Measurements from ENCODE around the gene SORD. TPM values are rescaled to one million over a fixed set of nuclear protein-coding genes. Genes with fewer than 3 reads are reported as not detected.
"Not testable (repeated sequence)": the region's sequence is repeated elsewhere in the genome, so short reads cannot be mapped to it uniquely, and the experiment has no call there.

Gene SORD
- polyA plus RNA-seq, 12 donors = 5.3 to 20.1 (median 6.5) TPM; not detected in 1

DNA sequence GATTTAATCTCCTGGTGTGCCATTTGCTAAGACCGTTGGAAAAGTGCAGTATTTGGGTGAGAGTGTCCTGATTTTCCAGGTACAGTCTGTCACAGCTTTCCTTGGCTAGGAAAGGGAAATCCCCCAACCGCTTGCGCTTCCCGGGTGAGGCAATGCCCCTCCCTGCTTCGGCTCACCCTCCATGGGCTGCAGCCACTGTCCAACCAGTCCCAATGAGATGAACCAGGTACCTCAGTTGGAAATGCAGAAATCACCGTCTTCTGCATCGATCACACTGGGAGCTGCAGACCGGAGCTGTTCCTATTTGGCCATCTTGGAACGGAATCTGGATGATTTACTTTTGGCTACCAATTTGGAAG is 2.1 kb upstream of the SORD start:
- DNase-seq = not testable (repeated sequence)

DNA sequence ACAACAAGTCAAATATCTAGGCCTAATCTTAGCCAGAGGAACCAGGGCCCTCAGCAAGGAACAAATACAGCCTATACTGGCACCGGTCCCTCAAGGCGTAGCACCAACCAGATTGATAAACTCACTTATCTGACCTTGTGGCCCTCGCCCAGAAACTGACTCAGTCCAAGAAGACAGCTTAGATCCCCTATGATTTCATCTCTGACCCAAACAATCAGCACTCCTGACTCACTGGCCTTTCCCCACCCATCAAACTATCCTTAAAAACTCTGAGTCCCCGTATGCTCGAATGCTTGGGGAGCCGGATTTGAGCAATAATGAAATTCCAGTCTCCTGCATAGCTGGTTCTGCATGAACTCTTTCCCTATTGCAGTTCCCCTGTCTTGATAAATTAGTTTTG is 1.6 kb upstream of the SORD start:
- no peak for DNase-seq

DNA sequence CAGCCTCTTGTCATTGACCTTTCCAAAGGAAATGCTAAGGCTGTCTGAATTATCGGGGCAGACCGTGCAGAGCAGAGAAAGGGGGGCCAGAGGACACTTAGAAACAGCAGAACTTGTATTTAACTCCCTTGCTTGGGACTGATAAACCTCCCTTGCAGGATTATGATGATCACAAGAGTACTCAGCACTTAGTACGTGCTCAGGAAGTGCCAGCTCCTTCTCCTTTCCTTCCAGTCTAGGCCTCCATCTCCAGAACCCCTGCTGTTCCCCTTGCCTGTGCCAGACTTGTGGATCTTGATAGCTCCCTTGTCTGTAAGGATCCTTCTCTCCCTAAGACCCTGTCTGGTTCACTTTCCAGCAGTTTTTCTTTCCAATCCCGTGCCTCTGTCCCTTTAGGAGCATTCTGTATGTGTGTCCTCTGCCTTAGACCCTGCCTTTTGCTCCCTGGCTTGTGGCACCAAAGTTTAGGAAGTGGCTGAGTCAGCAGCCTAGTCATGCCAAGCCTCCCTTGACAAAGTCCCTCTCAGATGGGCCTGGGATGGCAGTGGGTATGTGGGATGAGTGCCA is 747 bp downstream of the SORD start:
- no peak for DNase-seq

DNA sequence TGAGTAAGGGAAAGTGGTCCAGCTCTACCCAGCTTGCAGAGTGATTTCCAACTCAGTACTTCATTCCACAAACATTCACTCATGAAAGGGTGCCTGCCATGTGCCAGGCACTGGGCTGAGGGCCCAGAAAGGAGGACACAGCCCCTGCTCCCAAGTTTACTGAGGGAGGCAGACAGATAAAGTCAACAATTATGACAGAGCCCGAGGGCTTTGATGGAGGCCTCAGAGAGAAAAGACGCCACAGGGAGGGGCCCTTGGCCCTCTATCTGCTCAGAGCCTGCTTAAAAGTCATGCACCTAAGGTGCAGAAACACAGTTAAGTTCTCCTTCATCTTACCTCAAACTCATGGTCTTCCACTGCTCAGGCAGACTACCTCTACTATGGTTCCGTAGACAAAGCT is 1.7 kb downstream of the SORD start:
- not testable (repeated sequence) for DNase-seq

DNA sequence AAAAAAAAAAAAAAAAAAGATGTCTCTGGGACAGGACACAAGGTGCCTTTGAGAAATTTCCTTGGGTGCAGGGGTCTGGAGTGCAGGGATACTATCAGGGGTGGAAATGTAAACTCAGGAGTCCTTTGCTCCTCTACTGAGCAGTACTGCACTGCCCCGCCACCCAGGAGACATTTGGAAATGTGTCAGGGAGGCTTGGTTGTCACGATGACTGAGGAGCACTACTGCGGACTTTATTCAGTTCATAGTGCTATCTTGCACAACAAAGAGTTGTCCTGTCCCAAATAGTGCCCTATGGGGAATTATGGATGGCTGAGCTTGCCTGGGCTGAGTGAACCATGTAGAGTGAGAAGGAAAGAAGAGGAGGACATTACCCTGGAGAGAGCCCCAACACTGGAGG is 2.6 kb downstream of the SORD start:
- not testable (repeated sequence) for DNase-seq

DNA sequence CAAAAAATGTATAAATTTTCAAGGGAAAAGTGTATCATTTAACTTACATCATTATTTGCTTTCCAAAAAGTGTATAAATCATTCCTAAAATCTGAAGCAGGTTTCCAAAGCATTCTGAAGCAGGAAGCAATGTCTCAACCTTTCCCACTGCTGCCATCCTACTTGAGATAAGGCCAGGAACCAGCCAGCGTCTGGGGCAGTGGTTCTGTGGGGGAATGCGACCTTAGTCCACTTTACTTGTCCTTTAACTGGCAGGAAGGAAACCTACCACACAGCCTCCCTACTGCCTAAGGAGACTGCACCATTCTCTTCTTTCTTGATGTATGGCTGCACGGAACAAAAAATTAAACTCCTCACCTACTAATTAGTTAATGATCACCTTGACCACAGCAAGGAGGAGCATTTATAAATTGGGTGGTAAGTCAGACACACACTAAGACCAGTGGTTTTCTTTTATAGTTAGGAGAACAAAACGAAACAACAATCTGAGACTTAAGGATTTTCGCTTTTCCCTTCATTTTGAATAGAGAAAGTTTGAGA is 3.7 kb downstream of the SORD start:
- DNase-seq = no peak

DNA sequence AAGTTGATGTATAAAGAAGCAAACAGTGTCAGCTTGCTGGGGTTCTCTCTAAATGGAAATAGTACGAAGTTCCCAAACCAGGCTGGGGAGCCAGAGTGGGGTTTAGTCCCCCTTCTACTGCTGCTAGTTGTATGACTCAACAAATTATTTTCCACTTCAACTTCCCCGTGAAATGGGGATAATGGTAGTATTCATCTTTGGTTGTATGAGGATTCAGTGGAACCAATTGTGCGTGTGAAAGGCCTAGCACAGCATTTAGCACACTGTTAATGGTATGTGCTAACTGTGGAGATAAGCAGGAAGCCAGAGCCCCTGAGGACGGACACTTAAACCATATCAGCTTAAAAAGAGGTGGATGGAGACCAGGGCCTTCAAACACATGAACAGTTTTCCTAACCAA is 4.2 kb downstream of the SORD start:
- no peak for DNase-seq

DNA sequence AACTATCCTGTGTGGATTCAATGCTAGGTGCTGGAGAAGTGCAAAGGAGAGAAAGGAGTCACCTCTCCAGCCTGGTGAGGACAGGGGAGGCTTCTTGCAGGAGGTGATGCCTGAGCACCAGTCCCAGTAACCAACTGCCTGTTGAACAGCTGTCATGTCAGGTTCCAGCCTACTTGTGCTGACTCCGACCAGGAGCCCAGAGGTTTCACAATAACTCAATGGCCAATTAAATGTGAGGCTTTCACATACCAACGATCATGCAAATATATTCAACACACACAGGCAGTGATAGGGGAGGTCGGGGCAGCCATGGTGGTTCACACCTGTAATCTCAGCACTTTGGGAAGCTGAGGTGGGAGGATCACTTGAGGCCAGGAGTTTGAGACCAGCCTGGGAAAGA is 7.7 kb downstream of the SORD start:
- no peak for DNase-seq

DNA sequence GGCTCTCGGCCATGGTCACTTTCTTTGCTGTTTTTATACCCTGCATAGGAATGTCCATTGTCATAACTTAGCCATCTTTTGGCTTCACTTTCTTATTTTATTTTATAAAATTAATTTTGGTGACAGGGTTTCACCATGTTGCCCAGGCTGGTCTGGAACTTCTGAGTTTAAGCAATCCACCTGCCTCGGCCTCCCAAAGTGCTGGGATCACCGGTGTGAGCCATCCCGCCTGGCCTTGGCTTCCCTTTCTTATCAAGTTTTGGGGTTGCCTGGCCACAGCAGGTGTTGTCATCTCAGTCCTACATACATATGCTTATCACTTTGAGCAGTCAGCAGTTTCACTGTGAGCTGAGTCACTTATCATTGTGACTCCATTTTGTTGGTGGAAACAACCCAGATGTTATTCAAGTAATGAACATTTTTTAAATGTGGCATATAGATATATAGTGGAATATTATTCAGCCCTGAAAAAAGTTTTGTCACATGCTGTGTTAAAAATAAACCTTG is 8.6 kb downstream of the SORD start:
- DNase-seq = not testable (repeated sequence)

DNA sequence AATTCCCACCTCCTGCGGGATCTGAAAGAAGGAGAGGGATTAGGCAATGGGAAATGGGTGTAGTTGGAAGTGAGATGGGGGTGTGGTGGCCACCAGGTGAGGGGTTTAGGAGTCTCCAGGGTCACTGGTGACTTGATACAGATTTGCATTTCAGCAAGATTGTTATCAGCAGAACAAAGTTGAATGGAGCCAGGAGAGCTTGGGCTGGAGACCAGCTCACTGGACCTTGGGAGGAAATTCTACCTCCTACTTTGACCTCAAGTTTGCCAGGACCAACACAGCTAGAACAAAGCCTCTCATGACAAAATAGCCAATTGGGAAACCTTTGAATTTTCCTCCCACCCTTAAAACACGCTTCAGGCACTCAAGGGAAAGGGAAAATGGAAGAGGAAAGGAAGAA is 9.5 kb downstream of the SORD start:
- not testable (repeated sequence) for DNase-seq

DNA sequence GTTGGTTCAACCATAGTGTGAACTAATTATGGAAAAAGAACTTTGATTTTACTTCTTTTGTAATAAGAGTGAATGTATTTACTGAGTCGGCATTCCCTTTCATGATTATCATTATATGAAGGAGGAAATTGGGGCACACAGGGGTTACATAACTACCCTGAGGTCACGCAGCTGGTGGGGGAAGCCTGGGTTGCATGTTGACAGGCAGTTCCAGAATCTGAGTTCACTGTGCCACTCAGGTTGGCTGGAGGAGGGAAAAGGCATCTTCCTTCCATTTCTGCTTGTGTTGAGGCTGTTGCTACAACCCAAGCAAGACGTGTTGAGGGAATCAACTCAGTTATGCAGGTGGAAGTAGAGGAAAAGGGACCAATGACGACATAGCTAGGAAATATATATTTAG is 11.1 kb downstream of the SORD start:
- not testable (repeated sequence) for DNase-seq

DNA sequence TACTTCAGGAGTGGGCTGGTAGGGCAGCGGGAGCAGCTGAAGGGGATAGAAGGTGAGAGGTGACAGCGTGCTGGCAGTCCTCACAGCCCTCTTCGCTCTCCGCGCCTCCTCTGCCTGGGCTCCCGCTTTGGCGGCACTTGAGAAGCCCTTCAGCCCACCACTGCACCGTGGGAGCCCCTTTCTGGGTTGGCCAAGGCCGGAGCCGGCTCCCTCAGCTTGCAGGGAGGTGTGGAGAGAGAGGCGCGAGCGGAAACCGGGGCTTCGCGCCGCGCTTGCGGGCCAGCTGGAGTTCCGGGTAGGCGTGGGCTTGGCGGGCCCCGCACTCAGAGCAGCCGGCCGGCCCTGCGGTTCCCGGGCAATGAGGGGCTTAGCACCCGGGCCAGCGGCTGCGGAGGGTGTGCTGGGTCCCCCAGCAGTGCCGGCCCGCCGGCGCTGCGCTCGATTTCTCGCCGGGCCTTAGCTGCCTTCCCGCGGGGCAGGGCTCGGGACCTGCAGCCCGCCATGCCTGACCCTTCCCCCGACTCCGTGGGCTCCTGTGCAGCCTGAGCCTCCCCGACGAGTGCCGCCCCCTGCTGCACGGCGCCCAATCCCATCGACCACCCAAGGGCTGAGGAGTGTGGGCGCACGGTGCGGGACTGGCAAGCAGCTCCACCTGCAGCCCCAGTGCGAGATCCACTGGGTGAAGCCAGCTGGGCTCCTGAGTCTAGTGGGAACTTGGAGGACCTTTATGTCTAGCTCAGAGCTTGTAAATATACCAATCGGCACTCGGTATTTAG is 11.8 kb downstream of the SORD start:
- DNase-seq = not testable (repeated sequence)

DNA sequence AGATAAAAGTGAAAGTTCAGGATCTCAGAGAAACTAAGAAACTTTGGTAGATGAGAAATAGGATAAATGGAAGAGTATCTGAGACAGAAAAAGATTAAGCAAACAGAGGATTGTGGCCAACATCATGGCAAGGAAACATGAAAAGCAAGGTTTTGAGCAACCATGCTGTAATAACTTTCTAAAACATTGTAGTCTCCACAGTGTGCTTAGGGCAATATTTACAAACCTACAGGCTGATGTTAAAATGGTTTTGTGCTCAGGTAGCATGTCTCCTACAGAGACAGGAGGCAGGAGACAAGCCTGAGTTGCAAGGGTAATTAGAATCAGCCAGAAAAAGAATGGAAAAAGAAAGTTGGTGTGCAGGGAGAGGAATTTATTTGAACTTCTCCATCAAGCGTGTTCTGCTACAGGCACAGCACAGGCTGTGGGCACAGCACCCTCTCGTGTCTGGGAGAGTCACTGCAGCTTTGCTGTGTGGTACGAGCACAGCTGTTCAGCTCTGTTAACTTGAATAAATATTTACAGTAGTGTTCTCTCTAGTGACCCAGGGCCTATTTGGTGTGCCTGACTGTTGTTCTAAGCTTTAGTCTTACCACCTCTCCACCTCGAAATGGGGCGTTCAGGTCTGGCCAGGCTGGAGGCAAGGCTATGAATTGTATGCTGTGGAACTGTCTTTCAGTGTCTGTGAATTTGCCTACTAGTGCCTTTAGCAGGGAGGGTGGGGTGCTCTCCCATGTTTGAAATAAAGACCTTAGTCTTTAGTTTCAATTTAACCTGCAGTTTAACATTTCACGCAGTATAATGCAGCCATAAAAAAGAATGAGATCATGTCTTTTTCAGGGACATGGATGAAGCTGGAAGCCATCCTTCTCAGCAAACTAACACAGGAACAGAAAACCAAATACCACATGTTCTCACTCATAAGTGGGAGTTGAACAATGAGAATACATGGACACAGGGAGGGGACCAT is 14.1 kb downstream of the SORD start:
- peak; percentile 45 for DNase-seq

DNA sequence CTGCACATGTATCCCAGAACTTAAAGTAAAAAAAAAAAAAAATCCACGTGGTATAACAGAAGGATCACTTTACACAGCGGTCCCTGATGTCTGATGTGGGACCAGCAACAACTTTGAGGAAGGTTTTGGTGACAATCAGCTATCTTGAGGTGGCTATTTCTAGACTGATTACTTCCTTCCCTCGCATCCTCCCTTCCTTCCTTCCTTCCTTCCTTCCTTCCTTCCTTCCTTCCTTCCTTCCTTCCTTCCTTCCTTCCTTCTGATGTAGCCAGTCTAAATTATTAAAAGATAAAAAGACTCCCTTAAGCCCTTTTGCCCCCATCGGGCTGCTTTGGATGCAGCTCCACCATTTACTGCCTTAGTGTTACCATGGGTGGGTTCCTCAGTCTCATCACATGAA is 14.9 kb downstream of the SORD start:
- no peak for DNase-seq

DNA sequence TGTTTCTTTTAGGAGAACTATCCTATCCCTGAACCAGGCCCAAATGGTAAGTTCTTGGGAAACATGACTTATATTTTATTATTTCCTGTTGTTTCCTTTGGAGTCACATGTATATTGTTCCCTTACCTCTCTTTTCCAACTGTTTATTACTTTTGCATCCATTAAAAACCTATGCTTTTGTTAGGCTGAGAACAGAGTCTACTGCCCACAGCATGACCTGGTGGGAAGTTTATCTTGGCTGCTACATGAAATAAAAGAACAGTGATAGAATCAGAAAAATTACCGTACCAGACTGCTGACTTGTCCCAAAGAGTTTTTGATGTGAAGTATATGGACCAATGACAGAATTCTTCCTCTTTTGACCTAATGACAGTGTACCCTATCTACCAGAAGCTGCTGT is 17.4 kb downstream of the SORD start:
- not testable (repeated sequence) for DNase-seq

DNA sequence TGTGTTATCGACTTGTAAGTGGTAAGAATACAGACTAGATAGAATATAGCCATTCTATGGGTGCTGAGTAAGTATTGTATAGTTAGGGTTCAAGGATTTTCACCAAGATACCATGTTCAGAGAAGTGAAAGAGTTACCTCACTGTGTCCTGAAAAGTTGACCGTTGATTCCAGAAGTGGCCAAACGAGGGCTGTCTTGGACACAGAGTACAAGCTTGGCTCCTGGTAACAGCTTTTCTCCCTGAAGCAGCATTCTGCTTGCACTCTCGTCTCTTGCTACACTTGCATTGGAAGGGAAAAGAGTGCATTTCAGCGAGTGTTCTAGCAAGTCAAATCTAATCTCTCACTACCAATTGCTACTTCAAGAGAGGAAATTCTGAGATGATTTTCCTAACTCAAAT is 18.5 kb downstream of the SORD start:
- DNase-seq = not testable (repeated sequence)

DNA sequence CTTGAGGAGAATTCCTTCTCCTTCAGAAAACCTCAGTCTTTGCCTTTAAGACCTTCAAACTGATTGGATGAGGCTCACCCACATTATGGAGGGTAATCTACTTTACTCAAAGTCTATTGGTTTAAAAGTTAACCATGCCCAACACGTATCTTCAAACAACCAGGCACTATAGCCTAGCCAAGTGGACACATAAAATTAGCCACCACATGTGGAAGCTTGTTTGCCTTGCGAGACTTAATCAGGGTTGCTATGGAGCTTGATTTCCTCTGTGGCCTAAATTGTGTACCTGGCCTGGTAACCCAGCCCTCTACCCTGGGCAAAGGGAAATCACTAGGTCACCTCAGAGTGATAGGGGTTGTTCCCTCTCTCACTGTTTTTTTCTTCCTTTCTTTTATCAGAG is 19.9 kb downstream of the SORD start:
- DNase-seq = not testable (repeated sequence)

DNA sequence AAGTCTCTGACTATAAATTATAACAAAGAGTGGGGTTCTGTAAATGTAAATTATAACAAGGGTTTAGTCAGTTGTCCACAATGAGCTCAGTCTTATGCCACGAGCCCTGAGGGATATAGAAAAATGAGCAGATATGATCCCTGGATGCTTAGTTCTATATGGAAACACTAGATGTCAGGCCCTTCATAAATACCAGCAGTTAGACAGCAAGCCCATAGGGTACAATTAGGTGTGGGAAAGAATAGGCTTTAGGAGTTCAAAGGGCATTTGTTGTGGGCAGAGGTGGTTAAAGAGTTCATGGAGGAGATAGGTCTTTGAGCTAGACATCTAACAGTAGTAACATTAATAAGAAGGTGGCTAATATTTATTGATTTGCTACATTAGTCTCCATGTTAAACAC is 21.3 kb downstream of the SORD start:
- not testable (repeated sequence) for DNase-seq

DNA sequence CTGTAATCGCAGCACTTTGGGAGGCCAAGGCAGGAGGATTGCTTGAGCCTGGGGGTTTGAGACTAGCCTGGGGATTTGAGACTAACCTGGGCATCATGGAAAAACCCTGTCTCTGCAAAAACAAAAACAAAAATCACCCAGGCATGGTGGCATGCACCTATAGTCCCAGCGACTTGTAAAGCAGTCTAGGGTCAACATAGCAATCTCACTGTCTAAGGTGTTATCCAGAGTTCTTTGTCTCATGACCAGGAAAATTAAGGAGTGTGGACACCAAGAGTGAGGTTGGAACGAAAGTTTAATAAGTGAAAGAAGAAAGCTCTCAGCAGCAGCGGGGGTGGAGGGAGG is 25.4 kb downstream of the SORD start:
- DNase-seq = not testable (repeated sequence)

DNA sequence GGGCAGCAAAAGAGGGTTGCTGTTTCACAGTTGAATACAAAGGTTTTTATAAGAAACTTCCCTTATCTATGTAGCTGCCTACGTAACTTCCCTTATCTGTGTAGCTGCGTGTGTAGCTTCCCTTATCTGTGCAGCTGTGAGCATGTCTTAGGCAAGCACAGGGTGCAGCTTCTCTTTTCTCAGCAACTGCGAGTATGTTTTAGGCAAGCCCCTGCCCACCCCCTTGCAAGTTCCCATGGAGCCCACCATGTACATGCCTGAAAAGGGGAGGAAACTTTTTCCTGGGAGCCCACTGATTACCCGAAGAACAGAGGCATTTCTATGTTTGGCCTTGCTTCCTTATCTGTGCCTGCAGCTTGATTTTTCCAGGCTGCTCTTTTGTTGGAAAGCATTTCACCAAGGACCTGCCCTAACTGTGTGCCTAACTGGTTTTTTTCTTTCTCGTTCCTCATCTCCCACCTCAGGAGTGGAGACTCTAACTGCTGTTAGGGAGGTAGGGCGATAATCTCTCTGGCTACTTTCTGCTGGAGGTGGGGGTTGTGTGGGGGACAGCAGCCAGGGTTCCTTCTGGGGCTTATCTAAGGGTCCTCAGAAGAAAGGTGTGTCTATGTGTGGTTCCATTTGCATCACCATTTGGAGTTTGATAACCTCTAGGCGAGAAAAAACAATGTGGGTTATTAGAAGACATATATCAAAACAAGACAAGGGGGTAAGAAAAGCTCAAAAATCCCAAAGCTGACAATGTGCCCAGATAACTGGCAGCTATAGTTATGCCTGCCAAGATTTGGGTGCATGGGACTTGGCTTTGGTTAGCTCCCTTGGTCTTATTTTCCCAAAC is 26.0 kb downstream of the SORD start:
- peak; percentile 4 for DNase-seq

DNA sequence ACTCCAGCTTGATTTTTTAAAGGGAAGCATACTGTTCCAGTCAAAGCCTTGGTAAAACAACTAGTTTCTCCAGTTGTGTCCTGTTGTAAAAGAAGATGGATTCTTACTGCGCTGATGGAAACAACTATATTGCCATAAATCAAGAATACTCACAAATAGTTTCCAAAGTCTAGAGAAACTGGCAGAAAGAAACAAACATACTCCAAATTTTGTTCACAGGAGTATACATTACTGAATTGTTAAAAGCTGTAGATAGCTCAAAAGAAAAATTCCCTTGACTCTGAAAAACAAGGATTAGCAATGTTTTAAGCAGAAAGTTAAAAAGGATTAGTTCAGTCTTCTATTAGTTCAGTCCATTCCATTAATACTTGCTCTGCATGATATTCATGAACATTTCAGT is 27.6 kb downstream of the SORD start:
- no peak for DNase-seq
